H1 (cell line): ENCODE data around the gene IL32.
"Not testable (repeated sequence)": the region's sequence is repeated elsewhere in the genome, so short reads cannot be mapped to it uniquely, and the experiment has no call there.

Source experiments
- EZH2 ChIP-seq: fragments of 200-600 bp; sonication (generic); IDR thresholded peaks from 2 replicates; pipeline ENCODE4 v1.7.1; 2012; ENCODE audit warnings: low read depth, mild to moderate bottlenecking, moderate library complexity, low read length, inconsistent platforms; ENCODE audit not compliant: severe bottlenecking
- HDAC2 ChIP-seq, 2 experiments: fragments of 300-600 bp in 1 of 2; sonication (generic) in 1 of 2; IDR thresholded peaks; 2 replicates each; pipeline ENCODE4 v1.6.1; 2011 to 2012; ENCODE audit warnings: low read depth in 2 of 2, low read length in 2 of 2, mild to moderate bottlenecking in 2 of 2, moderate library complexity in 2 of 2, borderline replicate concordance in 1 of 2, inconsistent platforms in 1 of 2
- KDM5A ChIP-seq: fragments of 200-600 bp; IDR thresholded peaks from 2 replicates; pipeline ENCODE4 v1.7.1; 2012; ENCODE audit warnings: mild to moderate bottlenecking, low read length, inconsistent platforms, mixed read lengths
- POLR2A ChIP-seq, 2 experiments: IDR thresholded peaks; 1 replicate in 1 of 2; 2 replicates in 1 of 2; pipeline ENCODE4 v1.6.1; 2011; ENCODE audit warnings: low read depth in 2 of 2, low read length in 2 of 2, mild to moderate bottlenecking in 2 of 2; ENCODE audit errors: control extremely low read depth in 1 of 2
- TAF7 ChIP-seq: optimal IDR thresholded peaks from 2 replicates; pipeline ENCODE3; 2011; ENCODE audit warnings: low read depth, mild to moderate bottlenecking, inconsistent platforms, low read length, moderate library complexity, borderline replicate concordance
- TF ChIP-seq, protein P1 (sequence below), 3 experiments: IDR thresholded peaks; 1 replicate in 2 of 3; 2 replicates in 1 of 3; pipeline versions ENCODE4 v1.5.1 to v1.6.1; 2011; ENCODE audit warnings: low read length in 3 of 3, mild to moderate bottlenecking in 3 of 3, inconsistent platforms in 2 of 3, low read depth in 1 of 3, moderate library complexity in 1 of 3; ENCODE audit not compliant: insufficient read depth in 1 of 3; ENCODE audit errors: control extremely low read depth in 1 of 3

GRCh38 chr16:3052571-3053329, 12.7 kb upstream of the IL32 start:
- TF ChIP-seq POLR2A (IDR thresholded peaks at IDR 0.05; ENCODE audit: control extremely low read depth in 1 of 2, low read depth in 2 of 2, low read length in 2 of 2); HDAC2 (IDR thresholded peaks at IDR 0.05; ENCODE audit: borderline replicate concordance in 1 of 2, low read depth in 2 of 2, low read length in 2 of 2); EZH2; KDM5A; TAF7: not testable (repeated sequence)
- TF ChIP-seq, protein P1, sequence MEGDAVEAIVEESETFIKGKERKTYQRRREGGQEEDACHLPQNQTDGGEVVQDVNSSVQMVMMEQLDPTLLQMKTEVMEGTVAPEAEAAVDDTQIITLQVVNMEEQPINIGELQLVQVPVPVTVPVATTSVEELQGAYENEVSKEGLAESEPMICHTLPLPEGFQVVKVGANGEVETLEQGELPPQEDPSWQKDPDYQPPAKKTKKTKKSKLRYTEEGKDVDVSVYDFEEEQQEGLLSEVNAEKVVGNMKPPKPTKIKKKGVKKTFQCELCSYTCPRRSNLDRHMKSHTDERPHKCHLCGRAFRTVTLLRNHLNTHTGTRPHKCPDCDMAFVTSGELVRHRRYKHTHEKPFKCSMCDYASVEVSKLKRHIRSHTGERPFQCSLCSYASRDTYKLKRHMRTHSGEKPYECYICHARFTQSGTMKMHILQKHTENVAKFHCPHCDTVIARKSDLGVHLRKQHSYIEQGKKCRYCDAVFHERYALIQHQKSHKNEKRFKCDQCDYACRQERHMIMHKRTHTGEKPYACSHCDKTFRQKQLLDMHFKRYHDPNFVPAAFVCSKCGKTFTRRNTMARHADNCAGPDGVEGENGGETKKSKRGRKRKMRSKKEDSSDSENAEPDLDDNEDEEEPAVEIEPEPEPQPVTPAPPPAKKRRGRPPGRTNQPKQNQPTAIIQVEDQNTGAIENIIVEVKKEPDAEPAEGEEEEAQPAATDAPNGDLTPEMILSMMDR (IDR thresholded peaks at IDR 0.05; ENCODE audit: control extremely low read depth in 1 of 3, insufficient read depth in 1 of 3, low read depth in 1 of 3, low read length in 3 of 3) = not testable (repeated sequence)
